ENCODE data around the gene TMPRSS9. TPM values are rescaled to one million over a fixed set of nuclear protein-coding genes. Genes with fewer than 3 reads are reported as not detected.

Gene TMPRSS9
- total and polyA plus RNA-seq, 2 of the 13 experiments (the other 11 are each of a cell fraction or from before 2014, with no cell fraction given) = 2.5 to 5.2 TPM

DNA sequence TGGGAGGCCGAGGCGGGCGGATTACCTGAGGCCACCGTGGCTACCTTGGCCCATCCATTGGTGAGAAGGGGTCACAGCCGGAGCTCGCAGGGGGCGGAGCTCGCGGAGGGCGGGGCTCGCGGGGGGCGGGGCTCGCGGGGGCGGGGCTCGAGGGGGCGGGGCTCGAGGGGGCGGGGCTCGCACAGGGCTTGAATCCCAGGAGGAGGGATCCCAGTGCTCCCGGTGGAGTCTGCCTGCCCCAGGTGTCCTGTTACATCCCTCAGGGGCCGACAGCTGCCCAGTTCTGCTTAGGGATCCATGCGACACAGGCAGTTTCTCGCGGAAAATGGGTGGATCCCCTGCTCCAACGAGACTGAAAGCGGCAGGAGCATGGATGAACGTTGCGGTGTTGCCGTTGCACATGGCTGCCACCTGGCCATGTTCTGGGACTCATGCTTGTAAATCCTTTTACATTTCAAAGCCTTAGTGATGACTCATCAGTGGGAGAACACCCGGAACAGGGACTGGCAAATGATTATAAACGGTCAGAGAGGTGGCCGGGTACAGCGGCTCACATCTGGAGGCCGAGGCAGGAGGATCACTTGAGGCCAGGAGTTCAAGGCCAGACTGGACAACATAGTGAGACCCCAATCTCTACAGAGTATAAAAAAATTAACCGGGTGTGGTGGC, 25.1 kb downstream of the TMPRSS9 start (continued):
- TF ChIP-seq ZNF598 (CRISPR knock-in tag; IDR thresholded peaks at IDR 0.05; ENCODE audit: borderline replicate concordance) (no peak), FOSL2 (CRISPR knock-in tag; IDR thresholded peaks at IDR 0.05) (peak; percentile 94), NR2F6 (IDR thresholded peaks at IDR 0.05) (peak; percentile 37; the same call in 1 of the 2 replicates), NR2F6 (CRISPR knock-in tag; IDR thresholded peaks at IDR 0.05) (no peak), BORCS8-MEF2B (CRISPR knock-in tag; IDR thresholded peaks at IDR 0.05) (no peak), FOXA3 (CRISPR knock-in tag; IDR thresholded peaks at IDR 0.05) (no peak), CREB1 (IDR thresholded peaks at IDR 0.05) (peak; percentile 59), CREB1 (CRISPR knock-in tag; IDR thresholded peaks at IDR 0.05) (no peak), NR1H2 (CRISPR knock-in tag; IDR thresholded peaks at IDR 0.05; ENCODE audit: borderline replicate concordance, low read depth) (no peak), ZNF83 (CRISPR knock-in tag; IDR thresholded peaks at IDR 0.05; ENCODE audit: borderline replicate concordance) (no peak), TEAD3 (CRISPR knock-in tag; optimal IDR thresholded peaks at IDR 0.05; ENCODE audit: borderline replicate concordance) (peak; percentile 21)
- TF ChIP-seq, protein P1, sequence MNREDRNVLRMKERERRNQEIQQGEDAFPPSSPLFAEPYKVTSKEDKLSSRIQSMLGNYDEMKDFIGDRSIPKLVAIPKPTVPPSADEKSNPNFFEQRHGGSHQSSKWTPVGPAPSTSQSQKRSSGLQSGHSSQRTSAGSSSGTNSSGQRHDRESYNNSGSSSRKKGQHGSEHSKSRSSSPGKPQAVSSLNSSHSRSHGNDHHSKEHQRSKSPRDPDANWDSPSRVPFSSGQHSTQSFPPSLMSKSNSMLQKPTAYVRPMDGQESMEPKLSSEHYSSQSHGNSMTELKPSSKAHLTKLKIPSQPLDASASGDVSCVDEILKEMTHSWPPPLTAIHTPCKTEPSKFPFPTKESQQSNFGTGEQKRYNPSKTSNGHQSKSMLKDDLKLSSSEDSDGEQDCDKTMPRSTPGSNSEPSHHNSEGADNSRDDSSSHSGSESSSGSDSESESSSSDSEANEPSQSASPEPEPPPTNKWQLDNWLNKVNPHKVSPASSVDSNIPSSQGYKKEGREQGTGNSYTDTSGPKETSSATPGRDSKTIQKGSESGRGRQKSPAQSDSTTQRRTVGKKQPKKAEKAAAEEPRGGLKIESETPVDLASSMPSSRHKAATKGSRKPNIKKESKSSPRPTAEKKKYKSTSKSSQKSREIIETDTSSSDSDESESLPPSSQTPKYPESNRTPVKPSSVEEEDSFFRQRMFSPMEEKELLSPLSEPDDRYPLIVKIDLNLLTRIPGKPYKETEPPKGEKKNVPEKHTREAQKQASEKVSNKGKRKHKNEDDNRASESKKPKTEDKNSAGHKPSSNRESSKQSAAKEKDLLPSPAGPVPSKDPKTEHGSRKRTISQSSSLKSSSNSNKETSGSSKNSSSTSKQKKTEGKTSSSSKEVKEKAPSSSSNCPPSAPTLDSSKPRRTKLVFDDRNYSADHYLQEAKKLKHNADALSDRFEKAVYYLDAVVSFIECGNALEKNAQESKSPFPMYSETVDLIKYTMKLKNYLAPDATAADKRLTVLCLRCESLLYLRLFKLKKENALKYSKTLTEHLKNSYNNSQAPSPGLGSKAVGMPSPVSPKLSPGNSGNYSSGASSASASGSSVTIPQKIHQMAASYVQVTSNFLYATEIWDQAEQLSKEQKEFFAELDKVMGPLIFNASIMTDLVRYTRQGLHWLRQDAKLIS (CRISPR knock-in tag; IDR thresholded peaks at IDR 0.05) = no peak
